OCI-LY7 (cell line): Measurements from ENCODE around the gene MGMT.

Source experiments
- CTCF ChIP-seq: fragments of 200-600 bp; sonication (generic); conservative IDR thresholded peaks from 2 replicates; pipeline ENCODE4 v1.5.1; 2014; ENCODE audit warnings: mild to moderate bottlenecking, antibody characterized with exemption, low read length, moderate library complexity, mixed read lengths
- EZH2phosphoT487 ChIP-seq: fragments of 200-600 bp; sonication (generic); IDR thresholded peaks from 2 replicates; pipeline ENCODE4 v1.6.1; 2018; ENCODE audit warnings: low read depth, borderline replicate concordance, mild to moderate bottlenecking, mixed run types, antibody characterized with exemption, low read length, moderate library complexity, mixed read lengths

GRCh38 chr10:129653861-129654260 is 186.8 kb downstream of the MGMT start:
- TF ChIP-seq CTCF (no peak), EZH2phosphoT487 (no peak)
